Measurements from ENCODE around the gene CHURC1. TPM values are rescaled to one million over a fixed set of nuclear protein-coding genes. Genes with fewer than 3 reads are reported as not detected.

CHURC1 gene
- total and polyA plus RNA-seq, 4 donors, result 18.8 to 174 (median 34.6) TPM

- WGBS, result 98% methylated on average over 9 of the region's 9 CpGs
- TF ChIP-seq EGR1 (IDR thresholded peaks at IDR 0.05; ENCODE audit: low read depth in 2 of 2), result no peak
- TF ChIP-seq FOXA2 (IDR thresholded peaks at IDR 0.05), result no peak
- TF ChIP-seq HNF4G (IDR thresholded peaks at IDR 0.05), result no peak
- no peak for TF ChIP-seq GABPA (IDR thresholded peaks at IDR 0.05 in 1 of 2, conservative IDR thresholded peaks at IDR 0.05 in 1 of 2)
- TF ChIP-seq REST (IDR thresholded peaks at IDR 0.05), result no peak
- TF ChIP-seq SP1 (IDR thresholded peaks at IDR 0.05), result no peak
- TF ChIP-seq RXRA (IDR thresholded peaks at IDR 0.05), result no peak
- no peak for TF ChIP-seq ZBTB33 (IDR thresholded peaks at IDR 0.05)
- TF ChIP-seq HNF4A (conservative IDR thresholded peaks at IDR 0.05), result no peak
- TF ChIP-seq TAF1 (conservative IDR thresholded peaks at IDR 0.05), result no peak
- no peak for TF ChIP-seq ATF3 (IDR thresholded peaks at IDR 0.05)
- TF ChIP-seq RAD21 (IDR thresholded peaks at IDR 0.05), result no peak
- no peak for TF ChIP-seq YY1 (IDR thresholded peaks at IDR 0.05)
- H3K36me3 ChIP-seq (ENCODE audit: control insufficient read depth in 4 of 4, insufficient read depth in 3 of 4, low read depth in 1 of 4, low read length in 3 of 4), result peaks cover 0 to 2% (median 0%) of the 10 kb centered on the region in 4 donors
- no peaks in the 10 kb centered on the region for H3K4me1 ChIP-seq (ENCODE audit: control insufficient read depth in 4 of 4, insufficient read depth in 4 of 4, low read length in 3 of 4)
- no peak overlapping the region for H3K9ac ChIP-seq (ENCODE audit: low read depth in 1 of 2, low read length in 2 of 2)
- no peak for DNase-seq (ENCODE audit: low spot score)
- H3K9me3 ChIP-seq (ENCODE audit: control insufficient read depth in 4 of 4, low read length in 3 of 4), result no peaks in the 10 kb centered on the region
- no peaks in the 10 kb centered on the region for H3K27me3 ChIP-seq (ENCODE audit: control insufficient read depth in 4 of 4, insufficient read depth in 4 of 4, low read length in 3 of 4)
- no peak overlapping the region for H3K27ac ChIP-seq (ENCODE audit: low read depth in 1 of 2, low read length in 2 of 2)
- H3K4me3 ChIP-seq (ENCODE audit: low read depth in 1 of 3, low read length in 3 of 3), result no peak overlapping the region
Measured at GRCh38 chr14:64954491-64955240, 40.4 kb downstream of the CHURC1 start.

- Histone ChIP-seq H3K4me3 (ENCODE audit: low read depth in 1 of 3, low read length in 3 of 3) (no peak overlapping the region), H3K4me1 (ENCODE audit: control insufficient read depth in 4 of 4, insufficient read depth in 4 of 4, low read length in 3 of 4) (peaks cover 0 to under 1% (median 0%) of the 10 kb centered on the region in 4 donors), H3K36me3 (ENCODE audit: control insufficient read depth in 4 of 4, insufficient read depth in 3 of 4, low read depth in 1 of 4, low read length in 3 of 4) (peaks cover 0 to 2% (median 0%) of the 10 kb centered on the region in 4 donors), H3K9me3 (ENCODE audit: control insufficient read depth in 4 of 4, low read length in 3 of 4) (no peaks in the 10 kb centered on the region), H3K27me3 (ENCODE audit: control insufficient read depth in 4 of 4, insufficient read depth in 4 of 4, low read length in 3 of 4) (no peaks in the 10 kb centered on the region), H3K27ac (ENCODE audit: low read depth in 1 of 2, low read length in 2 of 2) (no peak overlapping the region), H3K9ac (ENCODE audit: low read depth in 1 of 2, low read length in 2 of 2) (no peak overlapping the region)
- WGBS, result 93% methylated on average over 6 of the region's 6 CpGs
- no peak for TF ChIP-seq HNF4G (IDR thresholded peaks at IDR 0.05)
- TF ChIP-seq GABPA (IDR thresholded peaks at IDR 0.05 in 1 of 2, conservative IDR thresholded peaks at IDR 0.05 in 1 of 2), result no peak
- no peak for TF ChIP-seq MAX (IDR thresholded peaks at IDR 0.05)
- no peak for TF ChIP-seq RXRA (IDR thresholded peaks at IDR 0.05)
- no peak for TF ChIP-seq EGR1 (IDR thresholded peaks at IDR 0.05; ENCODE audit: low read depth in 2 of 2)
- no peak for TF ChIP-seq JUND (IDR thresholded peaks at IDR 0.05)
- TF ChIP-seq ZBTB33 (IDR thresholded peaks at IDR 0.05), result no peak
- TF ChIP-seq YY1 (IDR thresholded peaks at IDR 0.05), result no peak
- TF ChIP-seq FOXA2 (IDR thresholded peaks at IDR 0.05), result no peak
- no peak for TF ChIP-seq TAF1 (conservative IDR thresholded peaks at IDR 0.05)
- TF ChIP-seq RAD21 (IDR thresholded peaks at IDR 0.05), result no peak
- TF ChIP-seq FOXA1 (IDR thresholded peaks at IDR 0.05), result no peak
- TF ChIP-seq SP1 (IDR thresholded peaks at IDR 0.05), result no peak
- no peak for TF ChIP-seq CTCF (IDR thresholded peaks at IDR 0.05; ENCODE audit: low read depth, low read length, missing input control)
- no peak for DNase-seq (ENCODE audit: low spot score)
Measured at GRCh38 chr14:64955297-64955696, 41.0 kb downstream of the CHURC1 start.
